HG02571 (cell line): Measurements from ENCODE around the gene TOLLIP.
"Not testable (repeated sequence)": the region's sequence is repeated elsewhere in the genome, so short reads cannot be mapped to it uniquely, and the experiment has no call there.

Experiments used
- ATAC-seq: cut with Tn5 transposase; IDR thresholded peaks from one replicate; pipeline ENCODE4 v1.9.1; 2021; ENCODE audit warnings: mild to moderate bottlenecking, moderate library complexity; ENCODE audit not compliant: unreplicated experiment

Gene TOLLIP

GRCh38 chr11:1252371-1253102 lies 56.9 kb downstream of the TOLLIP start:
- no peak for ATAC-seq

GRCh38 chr11:1251236-1251770 lies 58.1 kb downstream of the TOLLIP start:
- no peak for ATAC-seq

DNA sequence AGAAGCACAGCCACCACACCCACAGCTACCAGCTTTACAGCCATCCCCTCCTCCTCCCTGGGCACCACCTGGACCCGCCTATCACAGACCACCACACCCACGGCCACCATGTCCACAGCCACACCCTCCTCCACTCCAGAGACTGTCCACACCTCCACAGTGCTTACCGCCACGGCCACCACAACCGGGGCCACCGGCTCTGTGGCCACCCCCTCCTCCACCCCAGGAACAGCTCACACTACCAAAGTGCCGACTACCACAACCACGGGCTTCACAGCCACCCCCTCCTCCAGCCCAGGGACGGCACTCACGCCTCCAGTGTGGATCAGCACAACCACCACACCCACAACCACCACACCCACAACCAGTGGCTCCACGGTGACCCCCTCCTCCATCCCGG lies 59.0 kb downstream of the TOLLIP start:
- ATAC-seq: not testable (repeated sequence)

DNA sequence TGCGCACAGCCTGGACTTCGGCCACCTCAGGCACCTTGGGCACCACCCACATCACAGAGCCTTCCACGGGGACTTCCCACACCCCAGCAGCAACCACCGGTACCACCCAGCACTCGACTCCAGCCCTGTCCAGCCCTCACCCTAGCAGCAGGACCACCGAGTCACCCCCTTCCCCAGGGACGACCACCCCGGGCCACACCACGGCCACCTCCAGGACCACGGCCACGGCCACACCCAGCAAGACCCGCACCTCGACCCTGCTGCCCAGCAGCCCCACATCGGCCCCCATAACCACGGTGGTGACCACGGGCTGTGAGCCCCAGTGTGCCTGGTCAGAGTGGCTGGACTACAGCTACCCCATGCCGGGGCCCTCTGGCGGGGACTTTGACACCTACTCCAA lies 60.5 kb downstream of the TOLLIP start:
- ATAC-seq: not testable (repeated sequence)

- not testable (repeated sequence) for ATAC-seq
These were observed 62.4 kb downstream of the TOLLIP start for GRCh38 chr11:1247026-1247425.

DNA sequence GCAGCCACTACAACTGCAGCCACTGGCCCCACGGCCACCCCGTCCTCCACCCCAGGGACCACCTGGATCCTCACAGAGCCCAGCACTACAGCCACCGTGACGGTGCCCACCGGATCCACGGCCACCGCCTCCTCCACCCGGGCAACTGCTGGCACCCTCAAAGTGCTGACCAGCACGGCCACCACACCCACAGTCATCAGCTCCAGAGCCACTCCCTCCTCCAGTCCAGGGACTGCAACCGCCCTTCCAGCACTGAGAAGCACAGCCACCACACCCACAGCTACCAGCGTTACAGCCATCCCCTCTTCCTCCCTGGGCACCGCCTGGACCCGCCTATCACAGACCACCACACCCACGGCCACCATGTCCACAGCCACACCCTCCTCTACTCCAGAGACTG lies 63.1 kb downstream of the TOLLIP start:
- ATAC-seq: not testable (repeated sequence)

GRCh38 chr11:1245717-1246116 lies 63.7 kb downstream of the TOLLIP start:
- not testable (repeated sequence) for ATAC-seq

DNA sequence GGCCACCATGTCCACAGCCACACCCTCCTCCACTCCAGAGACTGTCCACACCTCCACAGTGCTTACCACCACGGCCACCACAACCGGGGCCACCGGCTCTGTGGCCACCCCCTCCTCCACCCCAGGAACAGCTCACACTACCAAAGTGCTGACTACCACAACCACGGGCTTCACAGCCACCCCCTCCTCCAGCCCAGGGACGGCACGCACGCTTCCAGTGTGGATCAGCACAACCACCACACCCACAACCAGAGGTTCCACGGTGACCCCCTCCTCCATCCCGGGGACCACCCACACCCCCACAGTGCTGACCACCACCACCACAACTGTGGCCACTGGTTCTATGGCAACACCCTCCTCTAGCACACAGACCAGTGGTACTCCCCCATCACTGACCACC lies 64.9 kb downstream of the TOLLIP start:
- ATAC-seq: not testable (repeated sequence)

DNA sequence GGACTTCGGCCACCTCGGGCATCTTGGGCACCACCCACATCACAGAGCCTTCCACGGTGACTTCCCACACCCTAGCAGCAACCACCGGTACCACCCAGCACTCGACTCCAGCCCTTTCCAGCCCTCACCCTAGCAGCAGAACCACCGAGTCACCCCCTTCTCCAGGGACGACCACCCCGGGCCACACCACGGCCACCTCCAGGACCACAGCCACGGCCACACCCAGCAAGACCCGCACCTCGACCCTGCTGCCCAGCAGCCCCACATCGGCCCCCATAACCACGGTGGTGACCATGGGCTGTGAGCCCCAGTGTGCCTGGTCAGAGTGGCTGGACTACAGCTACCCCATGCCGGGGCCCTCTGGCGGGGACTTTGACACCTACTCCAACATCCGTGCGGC lies 65.9 kb downstream of the TOLLIP start:
- ATAC-seq: not testable (repeated sequence)

- ATAC-seq: not testable (repeated sequence)
These were observed 66.7 kb downstream of the TOLLIP start for GRCh38 chr11:1242751-1243150.

DNA sequence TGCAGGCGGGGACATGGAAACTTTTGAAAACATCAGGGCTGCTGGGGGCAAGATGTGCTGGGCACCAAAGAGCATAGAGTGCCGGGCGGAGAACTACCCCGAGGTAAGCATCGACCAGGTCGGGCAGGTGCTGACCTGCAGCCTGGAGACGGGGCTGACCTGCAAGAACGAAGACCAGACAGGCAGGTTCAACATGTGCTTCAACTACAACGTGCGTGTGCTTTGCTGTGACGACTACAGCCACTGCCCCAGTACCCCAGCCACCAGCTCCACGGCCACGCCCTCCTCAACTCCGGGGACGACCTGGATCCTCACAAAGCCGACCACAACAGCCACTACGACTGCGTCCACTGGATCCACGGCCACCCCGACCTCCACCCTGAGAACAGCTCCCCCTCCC lies 67.1 kb downstream of the TOLLIP start:
- no peak for ATAC-seq

DNA sequence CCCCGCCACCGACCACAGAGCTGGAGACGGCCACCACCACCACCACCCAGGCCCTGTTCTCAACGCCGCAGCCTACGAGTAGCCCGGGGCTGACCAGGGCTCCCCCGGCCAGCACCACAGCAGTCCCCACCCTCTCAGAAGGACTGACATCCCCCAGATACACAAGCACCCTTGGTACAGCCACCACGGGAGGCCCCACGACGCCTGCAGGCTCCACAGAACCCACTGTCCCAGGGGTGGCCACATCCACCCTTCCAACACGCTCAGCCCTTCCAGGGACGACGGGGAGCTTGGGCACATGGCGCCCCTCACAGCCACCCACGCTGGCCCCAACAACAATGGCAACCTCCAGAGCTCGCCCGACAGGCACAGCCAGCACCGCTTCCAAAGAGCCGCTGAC lies 67.7 kb downstream of the TOLLIP start:
- no peak for ATAC-seq

- no peak for ATAC-seq
These were observed 68.7 kb downstream of the TOLLIP start for GRCh38 chr11:1240771-1241170.

DNA sequence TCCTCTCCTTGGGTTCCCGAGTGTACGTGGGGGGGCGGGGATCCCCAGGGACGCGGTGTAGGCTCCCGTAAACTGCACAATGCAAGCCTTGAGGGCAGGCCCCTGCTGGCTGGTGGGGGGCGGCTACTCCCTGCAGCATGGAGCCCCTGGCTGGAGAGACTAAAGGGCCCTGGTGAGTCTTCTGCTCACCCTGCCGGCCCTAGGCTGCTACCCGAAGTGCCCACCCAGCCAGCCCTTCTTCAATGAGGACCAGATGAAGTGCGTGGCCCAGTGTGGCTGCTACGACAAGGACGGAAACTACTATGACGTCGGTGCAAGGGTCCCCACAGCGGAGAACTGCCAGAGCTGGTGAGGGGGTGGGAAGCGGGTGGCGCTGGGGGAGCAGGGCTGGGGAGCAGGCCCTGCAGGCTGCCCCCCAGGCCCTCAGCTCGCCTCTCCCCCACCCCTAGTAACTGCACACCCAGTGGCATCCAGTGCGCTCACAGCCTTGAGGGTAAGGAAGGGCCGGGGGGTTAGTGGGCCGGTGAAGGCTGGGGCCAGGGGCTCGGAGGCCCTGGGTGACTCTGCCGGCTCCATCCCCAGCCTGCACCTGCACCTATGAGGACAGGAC lies 69.7 kb downstream of the TOLLIP start:
- no peak for ATAC-seq

DNA sequence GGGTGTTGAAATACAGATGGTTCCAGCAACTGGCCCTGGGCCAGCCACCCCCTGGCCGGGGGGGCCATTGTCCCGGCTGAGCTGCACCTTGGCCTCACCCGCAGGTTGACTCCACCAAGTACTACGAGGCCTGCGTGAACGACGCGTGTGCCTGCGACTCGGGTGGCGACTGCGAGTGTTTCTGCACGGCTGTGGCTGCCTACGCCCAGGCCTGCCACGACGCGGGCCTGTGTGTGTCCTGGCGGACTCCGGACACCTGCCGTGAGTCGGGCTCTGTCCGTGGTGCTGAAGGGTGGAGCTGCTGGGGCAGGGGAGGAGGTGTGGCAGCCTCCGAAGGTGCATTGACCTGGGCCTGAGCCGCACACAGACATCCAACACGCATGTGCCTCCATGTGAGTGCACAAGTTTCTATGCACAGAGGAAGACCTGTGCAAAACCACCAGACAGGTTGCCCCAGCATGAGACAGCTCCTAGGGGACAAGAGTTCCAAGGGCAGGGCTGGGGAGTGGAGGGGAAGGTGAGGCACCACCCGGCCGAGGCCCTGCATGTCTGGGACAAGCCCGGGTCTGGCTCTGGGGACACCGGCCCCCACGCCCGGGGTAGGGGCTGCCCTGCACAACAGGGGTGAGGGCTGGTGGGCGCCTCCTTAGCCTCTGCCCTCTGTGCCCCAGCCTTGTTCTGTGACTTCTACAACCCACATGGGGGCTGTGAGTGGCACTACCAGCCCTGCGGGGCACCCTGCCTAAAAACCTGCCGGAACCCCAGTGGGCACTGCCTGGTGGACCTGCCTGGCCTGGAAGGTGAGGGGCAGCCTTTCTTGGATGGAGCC lies 70.5 kb downstream of the TOLLIP start:
- no peak for ATAC-seq

GRCh38 chr11:1237851-1238250 lies 71.6 kb downstream of the TOLLIP start:
- ATAC-seq: no peak

- ATAC-seq: no peak
These were observed 72.3 kb downstream of the TOLLIP start for GRCh38 chr11:1237128-1237580.

- ATAC-seq: no peak
These were observed 72.9 kb downstream of the TOLLIP start for GRCh38 chr11:1236316-1237127.

DNA sequence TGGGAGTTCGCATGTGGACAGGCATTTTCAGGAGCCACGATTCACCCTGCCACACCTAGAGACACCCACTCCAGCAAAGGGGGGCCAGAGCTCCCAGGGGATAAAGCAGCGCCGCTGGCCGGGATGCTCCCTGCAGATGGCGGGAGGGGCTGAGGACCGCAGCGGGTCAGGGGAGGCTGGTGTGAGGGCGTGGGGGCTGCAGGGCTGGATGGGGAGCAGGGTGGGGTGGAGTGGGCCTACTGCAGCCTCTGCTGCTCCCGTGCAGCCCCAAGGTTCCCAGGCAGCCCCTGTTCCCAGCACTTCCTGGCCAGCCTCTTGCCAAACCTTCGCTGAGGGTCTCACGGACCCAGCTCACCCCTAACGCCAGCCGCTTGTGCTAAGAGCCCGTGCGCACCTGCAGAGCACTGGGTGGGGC lies 73.5 kb downstream of the TOLLIP start:
- no peak for ATAC-seq

- ATAC-seq: no peak
These were observed 74.0 kb downstream of the TOLLIP start for GRCh38 chr11:1235306-1235900.
